Mesenchymal stem cell (in vitro differentiated cells and primary cell): Measurements from ENCODE around the gene SELENON.

Experiments
- DNase-seq: peaks from one replicate; pipeline ENCODE4 v3.0.0-alpha.2; 2013
- H2AFZ ChIP-seq: one replicate; pipeline ENCODE4 v1.6.1; 2013; ENCODE audit warnings: low read depth, mild to moderate bottlenecking, control low read depth, inconsistent platforms, low read length, moderate library complexity
- H2AK5ac ChIP-seq: 2 replicates; pipeline ENCODE4 v1.6.1; 2013; ENCODE audit warnings: low read length, moderate library complexity, mild to moderate bottlenecking, inconsistent platforms; ENCODE audit not compliant: severe bottlenecking
- H2BK120ac ChIP-seq: one replicate; pipeline ENCODE4 v1.6.1; 2013; ENCODE audit warnings: low read depth, mild to moderate bottlenecking, inconsistent platforms, low read length, moderate library complexity
- H2BK12ac ChIP-seq, 2 experiments: one replicate each; pipeline ENCODE4 v1.6.1; 2013; ENCODE audit warnings: inconsistent platforms in 2 of 2, low read length in 2 of 2, mild to moderate bottlenecking in 2 of 2, moderate library complexity in 2 of 2, control low read depth in 1 of 2
- H2BK15ac ChIP-seq: one replicate; pipeline ENCODE4 v1.6.1; 2013; ENCODE audit warnings: mild to moderate bottlenecking, low read depth, inconsistent platforms; ENCODE audit not compliant: poor library complexity, severe bottlenecking
- H2BK5ac ChIP-seq: 2 replicates; pipeline ENCODE4 v1.6.1; 2013; ENCODE audit warnings: low read depth, mild to moderate bottlenecking, low read length, control low read depth, inconsistent platforms; ENCODE audit not compliant: poor library complexity, severe bottlenecking
- H3K14ac ChIP-seq, 2 experiments: one replicate each; pipeline ENCODE4 v1.6.1; 2013; ENCODE audit warnings: inconsistent platforms in 2 of 2, low read length in 2 of 2, control low read depth in 1 of 2, mild to moderate bottlenecking in 1 of 2, moderate library complexity in 1 of 2
- H3K18ac ChIP-seq, 2 experiments: one replicate each; pipeline ENCODE4 v1.6.1; 2013; ENCODE audit warnings: inconsistent platforms in 2 of 2, low read length in 2 of 2, control low read depth in 1 of 2, low read depth in 1 of 2, mild to moderate bottlenecking in 1 of 2
- H3K23ac ChIP-seq, 2 experiments: one replicate each; pipeline ENCODE4 v1.6.1; 2013; ENCODE audit warnings: inconsistent platforms in 2 of 2, low read length in 2 of 2, mild to moderate bottlenecking in 2 of 2, moderate library complexity in 2 of 2, control low read depth in 1 of 2
- H3K27ac ChIP-seq: 2 replicates; pipeline ENCODE4 v1.5.1; 2013; ENCODE audit warnings: mild to moderate bottlenecking, moderate library complexity, low read length, control low read depth, inconsistent platforms; ENCODE audit not compliant: poor library complexity, severe bottlenecking
- H3K27me3 ChIP-seq, 2 experiments: 2 replicates each; pipeline versions ENCODE4 v1.6.1 to v1.7.0; 2013; ENCODE audit warnings: low read length in 2 of 2, mild to moderate bottlenecking in 2 of 2, moderate library complexity in 2 of 2, control low read depth in 1 of 2, inconsistent platforms in 1 of 2; ENCODE audit not compliant: control insufficient read depth in 1 of 2, insufficient read depth in 1 of 2
- H3K36me3 ChIP-seq, 2 experiments: 2 replicates each; pipeline versions ENCODE4 v1.6.1 to v1.7.0; 2013; ENCODE audit warnings: low read length in 2 of 2, control low read depth in 1 of 2, inconsistent platforms in 1 of 2, low read depth in 1 of 2, mild to moderate bottlenecking in 1 of 2; ENCODE audit not compliant: insufficient read depth in 2 of 2, control insufficient read depth in 1 of 2
- H3K4ac ChIP-seq, 2 experiments: one replicate each; pipeline ENCODE4 v1.6.1; 2013; ENCODE audit warnings: inconsistent platforms in 2 of 2, low read length in 2 of 2, mild to moderate bottlenecking in 2 of 2, moderate library complexity in 2 of 2, control low read depth in 1 of 2, low read depth in 1 of 2
- H3K4me1 ChIP-seq: 2 replicates; pipeline ENCODE4 v1.6.1; 2013; ENCODE audit warnings: low read depth, low read length, control low read depth; ENCODE audit not compliant: control insufficient read depth, insufficient read depth
- H3K4me2 ChIP-seq: 2 replicates; pipeline ENCODE4 v1.6.1; 2013; ENCODE audit warnings: low read length, mild to moderate bottlenecking, inconsistent platforms; ENCODE audit not compliant: poor library complexity, severe bottlenecking
- H3K4me3 ChIP-seq, 2 experiments: 2 replicates each; pipeline versions ENCODE4 v1.5.1 to v1.7.0; 2013; ENCODE audit warnings: low read length in 2 of 2, mild to moderate bottlenecking in 2 of 2, control low read depth in 1 of 2, low read depth in 1 of 2; ENCODE audit not compliant: insufficient read depth in 1 of 2
- H3K79me1 ChIP-seq: replicated peaks from 2 replicates; pipeline ENCODE4 v1.6.1; 2013; ENCODE audit warnings: mild to moderate bottlenecking, control low read depth, low read length, inconsistent platforms; ENCODE audit not compliant: poor library complexity, severe bottlenecking
- H3K9ac ChIP-seq: 2 replicates; pipeline ENCODE4 v1.7.0; 2013; ENCODE audit warnings: mild to moderate bottlenecking, low read length, moderate library complexity
- H3K9me3 ChIP-seq: 2 replicates; pipeline ENCODE4 v1.7.0; 2013; ENCODE audit warnings: mild to moderate bottlenecking, low read length; ENCODE audit not compliant: control insufficient read depth
- H4K8ac ChIP-seq: one replicate; pipeline ENCODE4 v1.6.1; 2013; ENCODE audit warnings: inconsistent platforms, mild to moderate bottlenecking, low read length, moderate library complexity
- H4K91ac ChIP-seq: one replicate; pipeline ENCODE4 v1.6.1; 2013; ENCODE audit warnings: mild to moderate bottlenecking, low read length, inconsistent platforms
- WGBS: methylation state at CpG from one replicate; pipeline ENCODE4 v1.1.7; 2013; ENCODE audit warnings: mixed read lengths; 5-methylcytosine and 5-hydroxymethylcytosine counted together

SELENON gene

DNA sequence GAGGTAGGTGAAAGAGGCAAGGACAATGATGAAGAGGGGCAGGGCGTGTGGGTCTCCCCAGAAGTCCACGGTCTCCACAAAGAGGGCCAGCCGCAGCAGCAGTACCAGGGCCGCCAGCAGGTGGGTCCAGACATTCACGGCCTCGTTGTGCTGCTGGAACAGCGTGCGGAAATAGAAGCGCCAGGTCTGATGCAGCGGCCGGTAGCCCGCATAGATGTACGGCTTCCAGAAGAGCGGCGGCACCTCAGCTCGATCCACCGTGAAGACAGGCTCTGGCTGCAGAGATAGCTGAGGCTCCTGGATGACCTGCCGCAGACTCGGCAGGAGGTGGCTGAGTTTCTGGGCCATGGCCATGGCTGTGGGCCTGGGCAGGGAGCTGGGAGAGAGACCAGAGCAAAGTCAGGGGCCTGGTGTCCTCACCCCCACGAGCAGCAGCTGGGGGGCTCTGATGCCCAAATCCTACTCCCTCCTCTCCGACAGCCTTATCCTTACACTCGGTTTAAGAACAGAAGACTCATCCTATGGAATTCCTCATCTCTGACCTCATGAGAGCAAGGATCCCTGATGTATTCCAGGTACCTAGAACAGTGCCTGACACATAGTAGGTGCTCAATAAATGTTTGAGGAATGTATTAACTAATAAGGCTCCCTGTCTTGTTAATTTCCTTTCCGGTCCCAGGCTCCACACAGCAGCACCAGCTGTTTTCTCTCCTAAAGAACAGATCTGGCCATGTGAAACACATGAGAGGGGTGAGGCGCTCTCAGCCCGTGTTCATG lies 63.7 kb downstream of the SELENON start:
- H3K79me1 ChIP-seq = peaks cover 7% of the 10 kb centered on the region
- H3K9ac ChIP-seq = no peak overlapping the region
- peaks cover 28% of the 10 kb centered on the region in 2 experiments for H3K36me3 ChIP-seq
- no peak overlapping the region for H3K23ac ChIP-seq
- no peak overlapping the region for H2BK15ac ChIP-seq
- no peak overlapping the region for H3K14ac ChIP-seq
- no peak overlapping the region for H2BK120ac ChIP-seq
- no peak overlapping the region for H4K8ac ChIP-seq
- no peak overlapping the region for H4K91ac ChIP-seq
- H2AK5ac ChIP-seq = no peak overlapping the region
- no peak overlapping the region for H3K4ac ChIP-seq
- no peak overlapping the region for H3K4me2 ChIP-seq
- H3K27me3 ChIP-seq = no peaks in the 10 kb centered on the region
- no peak overlapping the region for H2BK5ac ChIP-seq
- no peak overlapping the region for H3K27ac ChIP-seq
- H3K4me3 ChIP-seq = no peak overlapping the region
- 99% methylated on average over 22 of the region's 25 CpGs for WGBS
- no peak overlapping the region for H2BK12ac ChIP-seq
- no peaks in the 10 kb centered on the region for H3K9me3 ChIP-seq
- peaks cover 26% of the 10 kb centered on the region for H3K4me1 ChIP-seq
- no peak for DNase-seq
- H2AFZ ChIP-seq = no peak overlapping the region
- no peak overlapping the region for H3K18ac ChIP-seq

DNA sequence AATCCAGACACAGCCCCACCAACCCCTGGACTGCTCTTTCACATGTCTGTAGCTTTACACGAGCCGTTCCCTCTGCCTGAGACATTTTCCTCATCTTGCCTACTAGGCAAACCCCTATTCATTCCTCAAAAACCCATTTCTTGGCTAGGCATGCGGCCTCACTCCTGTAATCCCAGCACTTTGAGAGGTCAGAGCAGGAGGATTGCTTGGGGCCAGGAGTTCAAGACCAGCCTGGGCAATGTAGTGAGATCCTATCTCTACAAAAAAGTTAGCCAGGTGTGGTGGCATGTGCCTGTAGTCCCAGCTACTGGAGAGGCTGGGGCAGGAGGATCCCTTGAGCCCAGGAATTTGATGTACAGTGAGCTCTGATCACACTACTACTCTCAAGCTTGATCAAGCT lies 64.4 kb downstream of the SELENON start:
- H4K8ac ChIP-seq = no peak overlapping the region
- no peak overlapping the region for H2BK120ac ChIP-seq
- no peak overlapping the region for H3K4me2 ChIP-seq
- no peak overlapping the region for H2BK12ac ChIP-seq
- peaks cover 21% of the 10 kb centered on the region for H3K4me1 ChIP-seq
- DNase-seq = no peak
- H3K23ac ChIP-seq = no peak overlapping the region
- H2AK5ac ChIP-seq = no peak overlapping the region
- no peak overlapping the region for H3K27ac ChIP-seq
- no peak overlapping the region for H4K91ac ChIP-seq
- H3K4me3 ChIP-seq = no peak overlapping the region
- H3K27me3 ChIP-seq = no peaks in the 10 kb centered on the region
- no peak overlapping the region for H2BK5ac ChIP-seq
- H3K9ac ChIP-seq = no peak overlapping the region
- H3K79me1 ChIP-seq = peaks cover 4% of the 10 kb centered on the region
- no peak overlapping the region for H2BK15ac ChIP-seq
- H3K18ac ChIP-seq = no peak overlapping the region
- H3K14ac ChIP-seq = no peak overlapping the region
- WGBS = 100% methylated on average over 3 of the region's 3 CpGs
- no peak overlapping the region for H3K4ac ChIP-seq
- peaks cover 28 to 32% of the 10 kb centered on the region in 2 experiments for H3K36me3 ChIP-seq
- H2AFZ ChIP-seq = no peak overlapping the region
- H3K9me3 ChIP-seq = no peaks in the 10 kb centered on the region

DNA sequence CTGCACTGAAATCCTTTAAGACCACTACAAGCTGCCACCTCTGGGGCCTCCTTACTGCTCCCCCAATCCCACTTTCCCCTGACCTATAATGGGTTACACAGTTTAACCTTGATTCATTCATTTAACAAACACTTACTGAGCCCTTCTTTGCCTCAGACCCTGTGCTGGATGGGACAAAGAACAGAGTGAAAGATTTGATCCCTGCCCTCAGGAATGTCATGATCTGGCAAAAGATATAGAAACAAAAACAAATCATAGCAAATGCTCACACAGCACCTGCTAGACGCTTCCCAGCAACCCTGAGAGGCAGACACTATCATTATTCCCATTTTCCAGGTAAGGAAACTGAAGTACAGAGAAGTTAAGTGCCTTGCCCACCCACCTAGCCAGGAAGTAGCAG lies 66.3 kb downstream of the SELENON start:
- Histone ChIP-seq H2BK15ac (no peak overlapping the region), H2BK5ac (no peak overlapping the region), H2AFZ (no peak overlapping the region), H3K36me3 (peaks cover 39 to 44% of the 10 kb centered on the region in 2 experiments), H3K79me1 (peaks cover 10% of the 10 kb centered on the region), H3K4me2 (no peak overlapping the region), H3K4me3 (no peak overlapping the region), H3K9ac (no peak overlapping the region), H2BK120ac (no peak overlapping the region), H3K9me3 (no peaks in the 10 kb centered on the region), H2AK5ac (peak overlapping the region; percentile 75), H3K4me1 (peaks cover 26% of the 10 kb centered on the region), H2BK12ac (no peak overlapping the region), H3K27ac (no peak overlapping the region), H3K4ac (no peak overlapping the region), H3K18ac (no peak overlapping the region), H4K8ac (no peak overlapping the region), H3K27me3 (no peaks in the 10 kb centered on the region), H4K91ac (no peak overlapping the region), H3K14ac (no peak overlapping the region), H3K23ac (no peak overlapping the region)
- 90% methylated on average over 1 of the region's 1 CpG for whole genome bisulfite sequencing
- DNase-seq = no peak

DNA sequence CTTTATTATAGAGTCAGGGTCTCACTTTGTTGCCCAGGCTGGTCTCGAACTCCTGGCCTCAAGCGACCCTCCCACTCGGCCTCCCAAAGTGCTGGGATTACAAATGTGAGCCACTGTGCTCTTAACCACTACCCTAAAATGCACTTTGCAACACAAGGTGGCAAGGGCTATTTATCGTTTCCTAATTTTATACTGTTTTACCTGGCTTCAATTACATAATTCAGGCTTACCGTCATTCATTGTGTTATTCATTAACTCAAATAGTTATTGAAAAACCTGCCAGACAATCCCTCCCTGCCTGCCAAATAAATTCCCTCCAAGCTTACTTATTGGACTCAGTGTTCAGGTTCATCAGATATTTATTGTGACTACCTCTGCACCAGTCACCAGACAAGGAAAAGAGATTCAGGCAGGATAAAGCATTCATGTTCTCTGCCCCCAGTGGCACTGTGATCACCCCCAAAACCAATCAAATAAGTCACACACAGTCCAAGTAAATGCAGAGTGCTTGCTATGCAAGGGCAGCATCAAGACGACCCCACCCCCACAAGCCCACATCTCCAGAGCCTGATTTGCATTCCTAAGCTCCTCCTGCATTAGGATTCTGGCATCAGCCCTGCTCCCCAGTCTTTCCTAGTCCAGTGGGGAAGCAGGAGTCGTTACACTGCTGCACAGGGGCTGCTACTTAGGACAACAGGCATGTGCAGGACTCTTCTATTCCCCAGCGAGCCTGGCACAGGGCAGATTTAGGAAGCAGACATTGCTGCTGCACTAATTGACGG lies 67.4 kb downstream of the SELENON start:
- Histone ChIP-seq H3K4me2 (no peak overlapping the region), H2BK120ac (no peak overlapping the region), H4K91ac (no peak overlapping the region), H3K4me3 (no peak overlapping the region), H3K23ac (no peak overlapping the region), H2BK15ac (no peak overlapping the region), H3K9me3 (no peaks in the 10 kb centered on the region), H3K4me1 (peaks cover 32% of the 10 kb centered on the region), H4K8ac (no peak overlapping the region), H3K36me3 (peaks cover 34 to 40% of the 10 kb centered on the region in 2 experiments), H2BK12ac (no peak overlapping the region), H3K27me3 (no peaks in the 10 kb centered on the region), H2AK5ac (peak overlapping the region; percentile 60), H3K27ac (peak overlapping the region; percentile 38), H3K4ac (no peak overlapping the region), H3K9ac (no peak overlapping the region), H3K14ac (no peak overlapping the region), H2AFZ (no peak overlapping the region), H3K18ac (no peak overlapping the region), H3K79me1 (peaks cover 7% of the 10 kb centered on the region), H2BK5ac (peak overlapping the region; percentile 1)
- WGBS = 79% methylated on average over 9 of the region's 9 CpGs
- DNase-seq = no peak
